Psoas muscle (tissue), 8 donors: ENCODE data around the gene ADARB1. TPM values are rescaled to one million over a fixed set of nuclear protein-coding genes. Genes with fewer than 3 reads are reported as not detected.

Source experiments
- ATAC-seq, 4 donors: fragments of 200-7000 bp; cut with Tn5 transposase; one replicate each; pipeline ENCODE4 v1.9.1; 2020; ENCODE audit warnings: moderate library complexity in 3 of 4, mild to moderate bottlenecking in 2 of 4
- DNase-seq, 2 donors: peaks; one replicate each; pipeline ENCODE4 v3.0.0-alpha.2; 2020
- H3K27ac ChIP-seq: fragments of 200-600 bp; one replicate; pipeline ENCODE4 v1.8.0; 2022
- H3K27me3 ChIP-seq, 3 donors: fragments of 200-600 bp in 1 of 3; one replicate each; pipeline versions ENCODE4 v1.6.1 to v1.8.0; 2013 to 2022; ENCODE audit warnings: low read length in 2 of 3, mild to moderate bottlenecking in 2 of 3, moderate library complexity in 1 of 3; ENCODE audit not compliant: insufficient read depth in 3 of 3
- H3K36me3 ChIP-seq, 2 donors: fragments of 200-600 bp in 1 of 2; one replicate each; pipeline versions ENCODE4 v1.6.1 to v1.8.0; 2013 to 2022; ENCODE audit warnings: low read depth in 1 of 2, mild to moderate bottlenecking in 1 of 2, moderate library complexity in 1 of 2; ENCODE audit not compliant: insufficient read depth in 1 of 2
- H3K4me1 ChIP-seq: fragments of 200-600 bp; one replicate; pipeline ENCODE4 v1.8.0; 2022
- H3K4me3 ChIP-seq: fragments of 200-600 bp; one replicate; pipeline ENCODE4 v1.8.0; 2022; ENCODE audit warnings: mild to moderate bottlenecking
- H3K9me3 ChIP-seq: fragments of 200-600 bp; one replicate; pipeline ENCODE4 v1.8.0; 2022
- WGBS, 3 donors: extraction: QIAGEN DNeasy Blood & Tissue Kit; methylation state at CpG; one replicate each; pipeline versions ENCODE4 v1.1.6 to v1.1.7; 2013; 5-methylcytosine and 5-hydroxymethylcytosine counted together
- intact Hi-C, 2 donors: fragments of 100-400 bp; cut with DNase I; formaldehyde crosslinking; loops; one replicate each; pipeline versions ENCODE4 v1.11.0 to v1.14.2; 2022
- polyA plus RNA-seq, 3 donors: library from polyadenylated mRNA; stranded (reverse); fragments of 200-250 nt; gene quantifications; one replicate each; pipeline ENCODE4 v1.2.3, GENCODE V29; 2013
- total RNA-seq, 4 donors: library from RNA; stranded (reverse); fragmentation: NEBNext Ultra II Directional in 2 of 4; extraction: Animal tissue kit (Norgen Biotek cat#: 25700) in 2 of 4; gene quantifications; one replicate each; pipeline versions ENCODE4 v1.2.1 to v1.2.4, GENCODE V29; 2021 to 2023
- TF ChIP-seq, protein P1 (sequence below): fragments of 200-600 bp; IDR thresholded peaks from one replicate; pipeline ENCODE4 v1.8.0; 2022; ENCODE audit warnings: antibody characterized with exemption
- donor health status: healthy with polysubstance abuse.
- donor health status: DM: no; HTN: no; CAD: no; lungs with moderate emphysema.
- donor health status: Bipolar disorder and iron deficiency.
- donor health status: healthy.
- donor health status: DM: yes; HTN: yes; CAD: no.
- donor health status: DM: no; HTN: no; CAD: no.
- donor health status: DM: no; HTN: no; CAD: no.
- donor health status: DM: yes; HTN: yes; CAD: no.

ADARB1 gene
- total and polyA plus RNA-seq, 7 donors: 3.8 to 22.7 (median 6.9) TPM

DNA sequence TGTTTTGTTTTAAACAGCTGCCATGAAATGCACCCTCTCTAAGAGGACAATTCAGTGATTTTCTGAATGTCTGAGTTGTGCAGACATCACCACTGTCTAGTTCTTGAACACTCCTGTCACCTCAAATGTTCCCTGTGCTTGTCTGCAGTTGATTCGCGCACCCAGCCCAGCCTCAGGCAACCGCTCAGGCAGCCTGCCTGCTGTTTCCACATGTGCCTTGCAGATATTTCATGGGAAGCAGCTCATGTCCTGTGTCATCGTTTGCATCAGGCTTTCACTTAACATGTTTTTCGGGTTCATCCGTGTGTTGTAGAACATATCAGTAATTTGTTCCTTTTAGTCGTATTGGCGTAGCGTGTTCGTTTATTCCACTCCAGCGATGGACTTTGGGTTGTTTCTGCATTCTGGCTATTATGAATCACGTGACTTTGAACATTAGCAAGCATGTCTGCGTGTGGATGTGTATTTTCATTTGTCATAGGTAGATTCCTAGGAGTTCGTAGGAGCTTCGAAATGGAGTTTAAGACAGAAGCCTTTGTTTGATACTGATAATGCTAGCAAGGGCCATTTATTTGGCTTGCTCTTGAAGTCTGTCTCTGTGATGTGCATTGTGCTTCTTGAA is 12.1 kb downstream of the ADARB1 start:
- 90 to 94% (median 92%) methylated on average over 15 of the region's 15 CpGs for WGBS, 3 donors
- no peak for ATAC-seq
- intact Hi-C loops: no loop called here
- Histone ChIP-seq H3K9me3 (no peaks in the 10 kb centered on the region), H3K4me1 (peaks cover 6% of the 10 kb centered on the region), H3K36me3 (peaks cover 0 to 11% of the 10 kb centered on the region in 2 donors), H3K27me3 (no peaks in the 10 kb centered on the region), H3K4me3 (no peak overlapping the region), H3K27ac (no peak overlapping the region)
- DNase-seq: no peak
- TF ChIP-seq, protein P1, sequence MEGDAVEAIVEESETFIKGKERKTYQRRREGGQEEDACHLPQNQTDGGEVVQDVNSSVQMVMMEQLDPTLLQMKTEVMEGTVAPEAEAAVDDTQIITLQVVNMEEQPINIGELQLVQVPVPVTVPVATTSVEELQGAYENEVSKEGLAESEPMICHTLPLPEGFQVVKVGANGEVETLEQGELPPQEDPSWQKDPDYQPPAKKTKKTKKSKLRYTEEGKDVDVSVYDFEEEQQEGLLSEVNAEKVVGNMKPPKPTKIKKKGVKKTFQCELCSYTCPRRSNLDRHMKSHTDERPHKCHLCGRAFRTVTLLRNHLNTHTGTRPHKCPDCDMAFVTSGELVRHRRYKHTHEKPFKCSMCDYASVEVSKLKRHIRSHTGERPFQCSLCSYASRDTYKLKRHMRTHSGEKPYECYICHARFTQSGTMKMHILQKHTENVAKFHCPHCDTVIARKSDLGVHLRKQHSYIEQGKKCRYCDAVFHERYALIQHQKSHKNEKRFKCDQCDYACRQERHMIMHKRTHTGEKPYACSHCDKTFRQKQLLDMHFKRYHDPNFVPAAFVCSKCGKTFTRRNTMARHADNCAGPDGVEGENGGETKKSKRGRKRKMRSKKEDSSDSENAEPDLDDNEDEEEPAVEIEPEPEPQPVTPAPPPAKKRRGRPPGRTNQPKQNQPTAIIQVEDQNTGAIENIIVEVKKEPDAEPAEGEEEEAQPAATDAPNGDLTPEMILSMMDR: no peak

DNA sequence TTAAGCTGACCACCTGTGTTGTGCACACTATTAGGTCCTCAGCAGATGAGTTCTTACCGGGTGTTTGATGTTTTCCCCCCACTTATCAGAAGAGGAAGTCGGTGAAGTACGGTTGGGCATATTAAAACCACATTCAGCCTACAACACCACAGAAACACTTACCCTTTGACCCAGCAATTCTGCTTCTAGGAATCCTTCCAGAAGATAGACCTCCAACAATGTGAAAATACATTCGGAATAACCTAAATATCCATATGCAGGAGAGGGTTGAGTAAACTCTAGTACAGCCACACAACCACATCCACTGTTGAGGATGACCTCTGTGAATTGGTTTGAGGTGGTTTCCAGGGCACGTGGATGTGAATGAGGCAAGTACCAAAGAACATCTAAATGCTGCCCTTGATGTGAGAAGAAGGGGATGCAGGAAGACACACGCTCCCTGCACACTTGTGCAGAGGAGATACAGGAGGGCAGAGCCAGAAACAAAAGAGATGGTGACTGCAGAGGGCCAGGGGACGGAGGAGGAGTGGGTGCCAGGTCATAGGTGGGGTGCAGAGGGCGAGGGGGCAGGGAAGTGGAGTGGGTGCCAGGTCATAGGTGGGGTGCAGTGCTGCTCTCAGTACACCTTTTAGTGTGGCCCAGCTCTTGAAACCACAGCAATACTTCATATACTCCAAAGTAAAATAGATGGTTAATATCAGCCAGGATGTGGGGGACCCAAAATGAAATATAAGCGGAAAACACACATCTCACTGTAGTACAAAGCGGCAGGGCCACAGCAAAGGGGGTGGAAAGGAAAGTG is 12.8 kb downstream of the ADARB1 start:
- intact Hi-C loops: no loop called here
- DNase-seq: no peak
- TF ChIP-seq, protein P1: no peak
- 87 to 89% (median 87%) methylated on average over 10 of the region's 10 CpGs for WGBS, 3 donors
- Histone ChIP-seq H3K9me3 (no peaks in the 10 kb centered on the region), H3K4me3 (no peak overlapping the region), H3K27me3 (no peaks in the 10 kb centered on the region), H3K4me1 (peaks cover 13% of the 10 kb centered on the region), H3K36me3 (peaks cover 0 to 4% of the 10 kb centered on the region in 2 donors), H3K27ac (no peak overlapping the region)
- ATAC-seq: no peak

DNA sequence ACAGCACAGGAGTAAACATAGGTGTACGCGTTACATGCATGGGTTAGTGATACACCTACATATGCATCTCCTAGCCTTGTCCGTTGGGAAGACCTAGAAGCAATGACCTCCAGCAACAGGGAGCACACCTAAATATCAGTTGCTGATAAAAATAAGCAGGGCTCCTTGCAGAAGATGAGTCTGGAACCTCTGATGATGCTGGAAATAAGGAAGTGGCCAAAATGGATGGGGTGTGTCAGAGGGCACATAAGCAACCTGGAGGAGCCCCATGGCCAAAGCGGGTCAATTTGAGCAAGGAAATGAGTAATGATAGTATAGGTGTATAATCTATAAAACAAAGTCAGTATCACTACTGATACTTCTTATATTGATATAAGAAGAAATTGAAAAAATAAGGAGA is 13.7 kb downstream of the ADARB1 start:
- DNase-seq (no peak), ATAC-seq (no peak)
- WGBS, 3 donors: 94 to 96% (median 94%) methylated on average over 4 of the region's 4 CpGs
- no peaks in the 10 kb centered on the region for H3K9me3 ChIP-seq
- H3K27me3 ChIP-seq: no peaks in the 10 kb centered on the region
- H3K36me3 ChIP-seq: no peaks in the 10 kb centered on the region
- H3K27ac ChIP-seq: no peak overlapping the region
- H3K4me1 ChIP-seq: peaks cover 18% of the 10 kb centered on the region
- TF ChIP-seq, protein P1: no peak
- intact Hi-C loops: no loop called here
- no peak overlapping the region for H3K4me3 ChIP-seq

DNA sequence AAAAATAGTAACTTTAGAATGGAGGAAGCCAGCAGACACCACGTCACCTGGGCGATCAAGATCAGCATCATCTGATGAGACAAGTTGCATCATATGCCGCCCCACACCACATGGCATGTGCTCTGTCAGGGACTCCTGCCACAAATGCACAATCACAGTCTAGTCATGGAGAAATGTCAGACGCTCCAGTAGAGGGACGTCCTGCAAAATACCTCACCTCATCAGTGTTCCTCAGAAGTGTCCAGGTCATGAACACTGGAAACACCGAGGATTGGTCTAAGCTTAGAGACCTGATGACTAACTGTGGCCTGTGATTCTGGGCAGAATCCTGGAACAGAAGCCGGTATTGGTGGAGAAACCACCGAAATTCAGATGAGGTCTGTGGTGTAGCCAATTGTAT is 14.3 kb downstream of the ADARB1 start:
- Histone ChIP-seq H3K4me1 (peaks cover 25% of the 10 kb centered on the region), H3K27me3 (no peaks in the 10 kb centered on the region), H3K9me3 (no peaks in the 10 kb centered on the region), H3K36me3 (no peaks in the 10 kb centered on the region), H3K4me3 (no peak overlapping the region), H3K27ac (no peak overlapping the region)
- TF ChIP-seq, protein P1: no peak
- intact Hi-C loops: no loop called here
- WGBS, 3 donors: 74 to 83% (median 81%) methylated on average over 8 of the region's 8 CpGs
- ATAC-seq (peak in 2 of 4 donors; percentile 57 to 60), DNase-seq (no peak)
